ENCODE results near the gene HSFX4. TPM values are rescaled to one million over a fixed set of nuclear protein-coding genes. Genes with fewer than 3 reads are reported as not detected.
"Not testable (repeated sequence)": the region's sequence is repeated elsewhere in the genome, so short reads cannot be mapped to it uniquely, and the experiment has no call there.

HSFX4 gene
- total and polyA plus RNA-seq, 2 donors (not counting 3 experiments of a cell fraction or from before 2014, with no cell fraction given), result not detected

DNA sequence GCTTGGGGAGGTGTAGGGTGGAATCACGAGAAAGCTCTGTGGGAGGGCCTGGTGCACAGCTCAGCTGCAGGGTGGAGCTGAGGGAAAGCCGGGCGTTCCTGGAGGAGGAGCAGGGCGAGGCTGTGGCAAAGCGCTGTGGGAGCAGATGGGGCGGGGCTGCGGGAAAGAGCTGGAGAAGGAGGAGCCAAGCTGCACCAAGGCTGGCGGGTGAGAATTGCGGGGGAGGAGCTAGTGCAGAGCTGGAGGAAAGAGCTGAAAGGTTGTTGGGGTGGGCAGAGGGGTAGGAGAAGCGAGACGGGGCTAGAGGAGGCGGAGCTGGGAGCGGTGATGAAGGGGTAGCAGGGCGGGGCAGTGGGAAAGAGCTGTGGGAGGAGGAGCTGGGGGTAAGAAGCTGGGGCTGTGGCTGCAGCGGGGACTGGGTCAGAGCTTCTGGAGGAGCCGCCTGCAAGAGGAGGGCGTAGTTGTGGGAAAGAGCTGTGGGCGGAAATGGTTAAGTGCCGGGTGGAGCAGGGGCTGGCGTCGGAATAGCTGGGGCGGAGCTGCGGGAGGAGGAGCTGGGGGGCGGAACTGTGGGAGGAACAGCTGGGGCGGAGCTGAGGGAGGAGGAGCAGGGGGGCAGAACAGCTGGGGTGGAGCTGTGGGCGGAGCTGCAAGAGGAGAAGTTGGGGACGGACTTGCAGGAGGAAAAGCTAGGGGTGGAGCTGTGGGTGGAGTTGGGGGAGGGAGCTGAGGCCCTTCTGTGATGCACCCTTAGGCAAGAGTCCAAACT, 10.7 kb downstream of the HSFX4 start:
- Histone ChIP-seq H3K4me1 (ENCODE audit: control insufficient read depth, extremely low read depth, insufficient read depth, low read length) (peaks cover 2% of the 10 kb centered on the region), H3K9me3 (replicated peaks; ENCODE audit: control insufficient read depth, insufficient read depth, low read length) (no peaks in the 10 kb centered on the region), H2AFZ (ENCODE audit: low read depth, low read length) (peak overlapping the region; percentile 24), H3K36me3 (ENCODE audit: control insufficient read depth in 2 of 2, extremely low read depth in 1 of 2, insufficient read depth in 2 of 2, low read length in 2 of 2) (no peaks in the 10 kb centered on the region), H3K9ac (replicated peaks; ENCODE audit: extremely low read depth, insufficient read depth, low read length) (peak overlapping the region; percentile 77), H3K4me2 (ENCODE audit: insufficient read depth, low read length) (peak overlapping the region; percentile 58), H3K79me2 (ENCODE audit: control insufficient read depth, insufficient read depth, low read length) (peaks cover 7% of the 10 kb centered on the region), H3K4me3 (replicated peaks in 1 of 3; ENCODE audit: insufficient read depth in 1 of 3, low read depth in 1 of 3, low read length in 3 of 3) (peak overlapping the region; percentile 43 to 71 (median 45)), H3K27ac (ENCODE audit: insufficient read depth, low read depth, low read length) (peak overlapping the region; percentile 82), H3K27me3 (ENCODE audit: control insufficient read depth in 2 of 2, insufficient read depth in 2 of 2, low read length in 2 of 2) (no peaks in the 10 kb centered on the region), H4K20me1 (replicated peaks; ENCODE audit: control insufficient read depth, extremely low read depth, insufficient read depth, low read length) (no peaks in the 10 kb centered on the region), H3K9me1 (replicated peaks; ENCODE audit: control insufficient read depth, extremely low read depth, insufficient read depth, low read length) (no peaks in the 10 kb centered on the region)
- intact Hi-C loops (cut with micrococcal nuclease) (loop anchor here (10.0 kb wide), 1 partner anchor 435 kb away; the partner anchor contains the start of gene IDS), dilution Hi-C loops (cut with MboI; ENCODE audit: extremely low pct_ligation_motif_present, low sequenced_read_pairs) (no loop called here)
- FAIRE-seq (peak; percentile 100), DNase-seq (ENCODE audit: low read depth, low spot score) (peak; percentile 95)
- no TSS peak for BruUV-seq (replicated peaks)
- CTCF ChIA-PET, result interaction anchor here (1.1 to 3.3 kb wide), 3 partner anchors 400 to 647 kb away, joined by 4 to 24 read pairs (median 4); partner anchors contain the start of gene MAMLD1
- TF ChIP-seq POLR2A (IDR thresholded peaks at IDR 0.05; ENCODE audit: low read depth, low read length), result peak; percentile 74
- TF ChIP-seq JUN (IDR thresholded peaks at IDR 0.05; ENCODE audit: borderline replicate concordance, insufficient read depth, insufficient read length, low read depth), result no peak
- peak; percentile 35 for TF ChIP-seq POLR2AphosphoS5 (IDR thresholded peaks at IDR 0.05; ENCODE audit: insufficient read depth, low read depth, low read length)
- POLR2A ChIA-PET, result interaction anchor here (0.7 to 1.8 kb wide), 5 partner anchors 122 to 567 kb away, joined by 3 to 5 read pairs (median 3); no protein-coding TSS in a partner anchor

DNA sequence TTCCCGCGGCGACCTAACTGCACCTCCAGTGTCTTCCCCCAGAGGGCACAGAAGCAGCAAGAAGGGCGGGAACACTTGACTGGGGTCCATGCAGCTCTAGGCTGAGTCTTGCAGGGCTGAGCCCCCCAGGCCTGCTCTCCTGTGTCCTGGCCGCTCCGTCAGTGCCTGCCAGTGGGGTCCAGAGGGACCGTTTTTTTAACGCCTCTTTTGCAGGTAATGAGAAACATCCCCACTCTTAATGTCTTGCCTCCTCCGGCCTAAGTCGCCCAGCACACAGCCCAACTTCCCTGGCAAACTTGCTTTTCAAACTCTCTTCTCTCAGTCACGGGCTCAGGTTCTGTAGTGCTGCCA, 11.3 kb downstream of the HSFX4 start:
- FAIRE-seq; H3K4me1 ChIP-seq (ENCODE audit: control insufficient read depth, extremely low read depth, insufficient read depth, low read length); H3K27me3 ChIP-seq (ENCODE audit: control insufficient read depth in 2 of 2, insufficient read depth in 2 of 2, low read length in 2 of 2); dilution Hi-C loops (cut with MboI; ENCODE audit: extremely low pct_ligation_motif_present, low sequenced_read_pairs); BruUV-seq (replicated peaks); H3K27ac ChIP-seq (ENCODE audit: insufficient read depth, low read depth, low read length); H3K9me1 ChIP-seq (replicated peaks; ENCODE audit: control insufficient read depth, extremely low read depth, insufficient read depth, low read length); H4K20me1 ChIP-seq (replicated peaks; ENCODE audit: control insufficient read depth, extremely low read depth, insufficient read depth, low read length); H3K9ac ChIP-seq (replicated peaks; ENCODE audit: extremely low read depth, insufficient read depth, low read length); DNase-seq (ENCODE audit: low read depth, low spot score); H3K79me2 ChIP-seq (ENCODE audit: control insufficient read depth, insufficient read depth, low read length); H2AFZ ChIP-seq (ENCODE audit: low read depth, low read length); intact Hi-C loops (cut with micrococcal nuclease); H3K36me3 ChIP-seq (ENCODE audit: control insufficient read depth in 2 of 2, extremely low read depth in 1 of 2, insufficient read depth in 2 of 2, low read length in 2 of 2); H3K4me3 ChIP-seq (replicated peaks in 1 of 3; ENCODE audit: insufficient read depth in 1 of 3, low read depth in 1 of 3, low read length in 3 of 3); H3K9me3 ChIP-seq (replicated peaks; ENCODE audit: control insufficient read depth, insufficient read depth, low read length): not testable (repeated sequence)
- peak overlapping the region; percentile 23 for H3K4me2 ChIP-seq (ENCODE audit: insufficient read depth, low read length)
- POLR2A ChIA-PET, result interaction anchor here (1.0 to 1.8 kb wide), 3 partner anchors 244 to 566 kb away, joined by 3 to 5 read pairs (median 3); no protein-coding TSS in a partner anchor
- CTCF ChIA-PET, result interaction anchor here (1.1 to 3.3 kb wide), 3 partner anchors 401 to 646 kb away, joined by 4 to 24 read pairs (median 4); partner anchors contain the start of gene MAMLD1
- TF ChIP-seq, protein P1, sequence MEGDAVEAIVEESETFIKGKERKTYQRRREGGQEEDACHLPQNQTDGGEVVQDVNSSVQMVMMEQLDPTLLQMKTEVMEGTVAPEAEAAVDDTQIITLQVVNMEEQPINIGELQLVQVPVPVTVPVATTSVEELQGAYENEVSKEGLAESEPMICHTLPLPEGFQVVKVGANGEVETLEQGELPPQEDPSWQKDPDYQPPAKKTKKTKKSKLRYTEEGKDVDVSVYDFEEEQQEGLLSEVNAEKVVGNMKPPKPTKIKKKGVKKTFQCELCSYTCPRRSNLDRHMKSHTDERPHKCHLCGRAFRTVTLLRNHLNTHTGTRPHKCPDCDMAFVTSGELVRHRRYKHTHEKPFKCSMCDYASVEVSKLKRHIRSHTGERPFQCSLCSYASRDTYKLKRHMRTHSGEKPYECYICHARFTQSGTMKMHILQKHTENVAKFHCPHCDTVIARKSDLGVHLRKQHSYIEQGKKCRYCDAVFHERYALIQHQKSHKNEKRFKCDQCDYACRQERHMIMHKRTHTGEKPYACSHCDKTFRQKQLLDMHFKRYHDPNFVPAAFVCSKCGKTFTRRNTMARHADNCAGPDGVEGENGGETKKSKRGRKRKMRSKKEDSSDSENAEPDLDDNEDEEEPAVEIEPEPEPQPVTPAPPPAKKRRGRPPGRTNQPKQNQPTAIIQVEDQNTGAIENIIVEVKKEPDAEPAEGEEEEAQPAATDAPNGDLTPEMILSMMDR (IDR thresholded peaks at IDR 0.05; ENCODE audit: extremely low read depth in 1 of 2, insufficient read depth in 1 of 2, low read depth in 1 of 2, low read length in 2 of 2), result peak; percentile 29 to 46

DNA sequence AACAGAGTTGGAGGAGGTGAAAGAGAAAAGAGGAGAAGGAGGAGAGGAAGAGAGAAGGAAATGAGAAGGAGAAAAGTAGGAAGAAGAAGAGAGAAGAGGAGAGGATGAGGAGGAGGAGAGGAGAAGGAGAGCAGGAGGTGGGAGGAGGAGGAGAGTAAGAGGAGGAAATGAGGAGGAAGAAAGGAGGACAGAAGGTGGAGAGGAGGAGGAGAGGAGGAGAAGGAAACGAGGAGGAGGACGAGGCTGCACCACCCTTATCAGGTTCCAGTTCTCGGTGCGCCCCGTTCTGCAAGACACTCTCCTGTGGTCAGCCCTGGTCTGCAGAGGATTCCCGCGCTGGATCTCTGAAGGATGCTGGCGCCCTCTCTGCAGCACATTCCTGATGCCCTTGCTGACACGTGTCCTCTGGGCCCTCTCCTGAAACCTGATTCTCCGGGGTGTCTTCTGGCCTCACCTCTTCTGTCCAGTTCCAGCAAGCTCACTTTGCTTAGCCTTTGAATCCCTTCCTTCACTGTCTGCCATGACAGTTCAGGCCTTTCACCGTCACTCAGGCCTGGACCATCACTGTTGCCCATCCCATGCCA, 15.8 kb downstream of the HSFX4 start:
- H2AFZ ChIP-seq (ENCODE audit: low read depth, low read length); H3K9ac ChIP-seq (replicated peaks; ENCODE audit: extremely low read depth, insufficient read depth, low read length); POLR2A ChIA-PET; H3K9me1 ChIP-seq (replicated peaks; ENCODE audit: control insufficient read depth, extremely low read depth, insufficient read depth, low read length); CTCF ChIA-PET; H3K9me3 ChIP-seq (replicated peaks; ENCODE audit: control insufficient read depth, insufficient read depth, low read length); dilution Hi-C loops (cut with MboI; ENCODE audit: extremely low pct_ligation_motif_present, low sequenced_read_pairs); DNase-seq (ENCODE audit: low read depth, low spot score); H3K27me3 ChIP-seq (ENCODE audit: control insufficient read depth in 2 of 2, insufficient read depth in 2 of 2, low read length in 2 of 2); H3K27ac ChIP-seq (ENCODE audit: insufficient read depth, low read depth, low read length); H3K4me2 ChIP-seq (ENCODE audit: insufficient read depth, low read length); H3K36me3 ChIP-seq (ENCODE audit: control insufficient read depth in 2 of 2, extremely low read depth in 1 of 2, insufficient read depth in 2 of 2, low read length in 2 of 2); H3K79me2 ChIP-seq (ENCODE audit: control insufficient read depth, insufficient read depth, low read length); H3K4me1 ChIP-seq (ENCODE audit: control insufficient read depth, extremely low read depth, insufficient read depth, low read length); intact Hi-C loops (cut with micrococcal nuclease); BruUV-seq (replicated peaks); H4K20me1 ChIP-seq (replicated peaks; ENCODE audit: control insufficient read depth, extremely low read depth, insufficient read depth, low read length); H3K4me3 ChIP-seq (replicated peaks in 1 of 3; ENCODE audit: insufficient read depth in 1 of 3, low read depth in 1 of 3, low read length in 3 of 3): not testable (repeated sequence)
- peak; percentile 48 for FAIRE-seq

Data from endothelial cell of umbilical vein (primary cell).